ENCODE measurements around the gene PTK7.

DNA sequence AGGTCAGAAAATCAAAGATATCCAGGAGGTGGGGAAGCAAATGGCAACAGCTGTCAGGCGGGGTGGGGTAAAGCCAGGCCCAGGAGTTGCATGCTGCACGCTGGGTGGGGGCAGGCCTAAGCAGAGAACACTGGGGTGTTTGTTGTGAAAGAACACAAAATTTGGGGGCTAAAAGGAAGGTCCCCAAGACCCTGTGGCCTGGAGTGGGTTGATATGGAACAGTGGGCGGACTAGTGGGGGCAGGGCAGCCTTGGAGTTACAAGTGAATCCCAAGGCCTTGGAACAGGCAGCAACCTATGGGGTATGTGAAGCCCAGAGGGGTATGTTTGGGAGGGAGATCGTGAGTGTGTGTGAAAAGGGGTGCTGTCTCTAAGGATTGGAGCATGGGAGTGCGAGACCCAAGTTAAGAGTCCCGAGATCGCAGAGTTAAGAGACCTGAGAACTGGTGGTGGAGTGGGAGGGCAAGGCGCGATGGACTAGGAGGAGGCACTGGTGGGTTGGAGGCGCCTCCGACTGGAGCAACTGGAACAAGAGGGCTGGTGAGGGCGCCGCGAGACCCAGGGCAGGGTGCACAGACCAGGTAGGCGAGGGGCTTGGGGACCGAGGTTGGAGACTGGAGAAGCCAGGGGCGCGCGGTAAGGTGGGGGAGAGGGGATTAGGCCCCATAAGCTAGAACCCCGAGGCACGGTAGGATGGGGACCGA lies 23.1 kb upstream of the PTK7 start:
- no peak for TF ChIP-seq CTCF (IDR thresholded peaks at IDR 0.05)
- TF ChIP-seq POLR2AphosphoS5 (IDR thresholded peaks at IDR 0.05) = no peak
- no peak for TF ChIP-seq POLR2A (IDR thresholded peaks at IDR 0.05)
